Endothelial cell of umbilical vein (primary cell): ENCODE data around the gene TRAF3. TPM values are rescaled to one million over a fixed set of nuclear protein-coding genes. Genes with fewer than 3 reads are reported as not detected.
"Not testable (repeated sequence)": the region's sequence is repeated elsewhere in the genome, so short reads cannot be mapped to it uniquely, and the experiment has no call there.

Experiments
- BruUV-seq: library from RNA; stranded (reverse); fragments of 400-500 nt; replicated peaks from 2 replicates; lab custom pipeline; 2021; lab: Mats Ljungman, UMichigan
- CTCF ChIA-PET: fragments of 300-600, 350-600 bp; sonication (Branson Sonifier 250); formaldehyde crosslinking; loops from one replicate; lab custom pipeline; 2021; ENCODE audit warnings: antibody characterized with exemption, inconsistent platforms; lab: Charles Lee
- POLR2A ChIA-PET: fragments of 300-600, 350-600 bp; sonication (Branson Sonifier 250); formaldehyde crosslinking; loops from one replicate; lab custom pipeline; 2021; ENCODE audit warnings: antibody characterized with exemption, inconsistent platforms; lab: Charles Lee
- DNase-seq: peaks from one replicate; pipeline ENCODE4 v3.0.0-alpha.2; 2011; ENCODE audit warnings: low read depth, low spot score
- FAIRE-seq: peaks from 2 replicates; lab custom pipeline; 2011; peaks lifted over from hg19 to GRCh38; lab: Jason Lieb, UNC
- H2AFZ ChIP-seq: 2 replicates; pipeline ENCODE4 v1.6.0; 2012; ENCODE audit warnings: low read depth, low read length, control low read depth, inconsistent platforms
- H3K27ac ChIP-seq: 2 replicates; pipeline ENCODE4 v1.5.1; 2011; ENCODE audit warnings: low read depth, mild to moderate bottlenecking, control low read depth, low read length, moderate library complexity; ENCODE audit not compliant: insufficient read depth
- H3K27me3 ChIP-seq, 2 experiments: 2 replicates each; pipeline versions ENCODE4 v1.6.0 to v1.6.1; 2011; ENCODE audit warnings: low read length in 2 of 2, mixed read lengths in 1 of 2; ENCODE audit not compliant: control insufficient read depth in 2 of 2, insufficient read depth in 2 of 2
- H3K36me3 ChIP-seq, 2 experiments: 2 replicates in 1 of 2; 3 replicates in 1 of 2; pipeline ENCODE4 v1.5.1; 2011; ENCODE audit warnings: low read length in 2 of 2, mild to moderate bottlenecking in 1 of 2, moderate library complexity in 1 of 2; ENCODE audit not compliant: control insufficient read depth in 2 of 2, insufficient read depth in 2 of 2; ENCODE audit errors: extremely low read depth in 1 of 2
- H3K4me1 ChIP-seq: 3 replicates; pipeline ENCODE4 v1.5.1; 2011; ENCODE audit warnings: mild to moderate bottlenecking, low read length; ENCODE audit not compliant: control insufficient read depth, insufficient read depth; ENCODE audit errors: extremely low read depth
- H3K4me2 ChIP-seq: 2 replicates; pipeline ENCODE4 v1.6.1; 2011; ENCODE audit warnings: low read length, control low read depth, mixed read lengths; ENCODE audit not compliant: insufficient read depth
- H3K4me3 ChIP-seq, 3 experiments: fragments of 200-600 bp in 1 of 3; sonication (generic), shearing (Covaris generic) in 1 of 3; replicated peaks in 1 of 3; 2 replicates each; pipeline ENCODE4 v1.5.1; 2011 to 2016; ENCODE audit warnings: control low read depth in 3 of 3, low read length in 3 of 3, mild to moderate bottlenecking in 2 of 3, inconsistent platforms in 1 of 3, low read depth in 1 of 3, moderate library complexity in 1 of 3; ENCODE audit not compliant: insufficient read depth in 1 of 3
- H3K79me2 ChIP-seq: 2 replicates; pipeline ENCODE4 v1.6.0; 2012; ENCODE audit warnings: low read length, inconsistent platforms; ENCODE audit not compliant: control insufficient read depth, insufficient read depth
- H3K9ac ChIP-seq: replicated peaks from 2 replicates; pipeline ENCODE3; 2011; ENCODE audit warnings: low read length, control low read depth; ENCODE audit not compliant: insufficient read depth; ENCODE audit errors: extremely low read depth
- H3K9me1 ChIP-seq: replicated peaks from 3 replicates; pipeline ENCODE4 v1.6.0; 2011; ENCODE audit warnings: mild to moderate bottlenecking, low read length; ENCODE audit not compliant: control insufficient read depth, insufficient read depth; ENCODE audit errors: extremely low read depth
- H3K9me3 ChIP-seq: replicated peaks from 2 replicates; pipeline ENCODE4 v1.5.1; 2012; ENCODE audit warnings: low read length, inconsistent platforms; ENCODE audit not compliant: control insufficient read depth, insufficient read depth
- H4K20me1 ChIP-seq: replicated peaks from 2 replicates; pipeline ENCODE3; 2011; ENCODE audit warnings: mild to moderate bottlenecking, low read length; ENCODE audit not compliant: control insufficient read depth, insufficient read depth; ENCODE audit errors: extremely low read depth
- EZH2 ChIP-seq: IDR thresholded peaks from 2 replicates; pipeline ENCODE4 v1.6.1; 2012; ENCODE audit warnings: borderline replicate concordance, low read depth, mild to moderate bottlenecking, moderate library complexity, low read length, inconsistent platforms; ENCODE audit not compliant: severe bottlenecking
- FOS ChIP-seq: IDR thresholded peaks from 2 replicates; pipeline ENCODE4 v1.6.1; 2011; ENCODE audit warnings: mild to moderate bottlenecking, low read length, moderate library complexity, borderline replicate concordance; ENCODE audit not compliant: insufficient read depth
- GATA2 ChIP-seq: IDR thresholded peaks from 2 replicates; pipeline ENCODE4 v1.7.0; 2011; ENCODE audit warnings: low read depth, mild to moderate bottlenecking, moderate library complexity, mixed read lengths, low read length; ENCODE audit not compliant: insufficient read length, insufficient read depth
- JUN ChIP-seq: IDR thresholded peaks from 2 replicates; pipeline ENCODE4 v1.6.1; 2011; ENCODE audit warnings: borderline replicate concordance, low read depth; ENCODE audit not compliant: insufficient read length, insufficient read depth
- MAX ChIP-seq: IDR thresholded peaks from 2 replicates; pipeline ENCODE4 v1.6.1; 2011; ENCODE audit not compliant: insufficient read depth, insufficient read length
- MYC ChIP-seq: IDR thresholded peaks from one replicate; pipeline ENCODE4 v1.6.1; 2011; ENCODE audit warnings: mild to moderate bottlenecking, low read depth, low read length
- POLR2A ChIP-seq: IDR thresholded peaks from 2 replicates; pipeline ENCODE4 v1.6.1; 2012; ENCODE audit warnings: low read depth, mild to moderate bottlenecking, control low read depth, low read length
- POLR2AphosphoS5 ChIP-seq: IDR thresholded peaks from 2 replicates; pipeline ENCODE4 v1.6.1; 2012; ENCODE audit warnings: low read depth, mild to moderate bottlenecking, control low read depth, low read length, moderate library complexity; ENCODE audit not compliant: insufficient read depth
- dilution Hi-C: fragments of 300-500 bp; cut with MboI; formaldehyde crosslinking; loops from one replicate; pipeline ENCODE4 v1.15.0; 2019; ENCODE audit warnings: low sequenced_read_pairs; ENCODE audit not compliant: extremely low pct_ligation_motif_present
- intact Hi-C: fragments of 100-400 bp; cut with micrococcal nuclease; formaldehyde crosslinking; loops from one replicate; pipeline ENCODE4 v1.10.0; 2022
- polyA plus RNA-seq, 4 experiments: library from polyadenylated mRNA; depleted of rRNA in 3 of 4; stranded (reverse) in 3 of 4; unstranded in 1 of 4; fragments of >200 nt; gene quantifications; 2 replicates each; pipeline versions ENCODE4 v1.2.1 to v1.2.3, GENCODE V29; 2011 to 2012; ENCODE audit warnings: missing spikeins in 1 of 4
- total RNA-seq: library from RNA; stranded (reverse); gene quantifications from 2 replicates; pipeline ENCODE4 v1.2.3, GENCODE V29; 2021
- TF ChIP-seq, protein P1 (sequence below), 2 donors: IDR thresholded peaks; 1 replicate in 1 of 2; 2 replicates in 1 of 2; pipeline ENCODE4 v1.5.1; 2011; ENCODE audit warnings: low read length in 2 of 2, mild to moderate bottlenecking in 2 of 2, moderate library complexity in 2 of 2, control low read depth in 1 of 2, inconsistent platforms in 1 of 2, low read depth in 1 of 2; ENCODE audit not compliant: insufficient read depth in 1 of 2; ENCODE audit errors: extremely low read depth in 1 of 2

The TRAF3 gene
- total and polyA plus RNA-seq, 2 donors (not counting 3 experiments of a cell fraction or from before 2014, with no cell fraction given) = 14.4 to 27.6 TPM

DNA sequence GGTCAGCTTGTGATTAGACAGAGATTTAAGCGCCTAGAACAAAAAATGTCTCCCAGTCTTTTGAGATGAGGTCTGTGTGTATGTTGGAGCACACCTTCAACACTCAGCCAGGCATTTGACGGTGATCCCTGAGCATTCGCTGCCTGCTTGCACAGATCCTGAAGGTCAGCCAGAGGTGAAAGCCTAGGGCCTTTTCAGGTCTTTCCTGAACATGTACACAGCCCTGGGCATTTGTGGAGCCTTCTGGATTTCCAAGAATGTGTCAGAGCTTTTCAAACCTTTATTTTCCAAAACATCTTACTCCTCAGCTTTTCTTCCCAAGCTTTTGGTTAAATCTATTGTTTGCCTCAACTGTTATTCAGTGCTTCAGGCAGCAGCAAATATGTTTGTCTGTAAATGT is 86.1 kb downstream of the TRAF3 start:
- no peak for DNase-seq
- Histone ChIP-seq H3K79me2 (no peaks in the 10 kb centered on the region), H2AFZ (no peak overlapping the region), H3K4me3 (no peak overlapping the region), H3K9me1 (no peaks in the 10 kb centered on the region), H3K4me1 (no peaks in the 10 kb centered on the region), H3K9ac (no peak overlapping the region), H3K27me3 (no peaks in the 10 kb centered on the region), H3K27ac (no peak overlapping the region), H3K4me2 (no peak overlapping the region), H3K9me3 (no peaks in the 10 kb centered on the region), H4K20me1 (no peaks in the 10 kb centered on the region), H3K36me3 (peaks cover 0 to 1% of the 10 kb centered on the region in 2 experiments)
- POLR2A ChIA-PET = no interaction called here
- intact Hi-C loops (no loop called here), dilution Hi-C loops (no loop called here)
- TF ChIP-seq JUN (no peak), EZH2 (no peak), MYC (no peak), POLR2A (no peak), POLR2AphosphoS5 (no peak), FOS (no peak), MAX (no peak), GATA2 (no peak)
- TF ChIP-seq, protein P1, sequence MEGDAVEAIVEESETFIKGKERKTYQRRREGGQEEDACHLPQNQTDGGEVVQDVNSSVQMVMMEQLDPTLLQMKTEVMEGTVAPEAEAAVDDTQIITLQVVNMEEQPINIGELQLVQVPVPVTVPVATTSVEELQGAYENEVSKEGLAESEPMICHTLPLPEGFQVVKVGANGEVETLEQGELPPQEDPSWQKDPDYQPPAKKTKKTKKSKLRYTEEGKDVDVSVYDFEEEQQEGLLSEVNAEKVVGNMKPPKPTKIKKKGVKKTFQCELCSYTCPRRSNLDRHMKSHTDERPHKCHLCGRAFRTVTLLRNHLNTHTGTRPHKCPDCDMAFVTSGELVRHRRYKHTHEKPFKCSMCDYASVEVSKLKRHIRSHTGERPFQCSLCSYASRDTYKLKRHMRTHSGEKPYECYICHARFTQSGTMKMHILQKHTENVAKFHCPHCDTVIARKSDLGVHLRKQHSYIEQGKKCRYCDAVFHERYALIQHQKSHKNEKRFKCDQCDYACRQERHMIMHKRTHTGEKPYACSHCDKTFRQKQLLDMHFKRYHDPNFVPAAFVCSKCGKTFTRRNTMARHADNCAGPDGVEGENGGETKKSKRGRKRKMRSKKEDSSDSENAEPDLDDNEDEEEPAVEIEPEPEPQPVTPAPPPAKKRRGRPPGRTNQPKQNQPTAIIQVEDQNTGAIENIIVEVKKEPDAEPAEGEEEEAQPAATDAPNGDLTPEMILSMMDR (IDR thresholded peaks at IDR 0.05; ENCODE audit: extremely low read depth in 1 of 2, insufficient read depth in 1 of 2, low read depth in 1 of 2, low read length in 2 of 2) = no peak
- CTCF ChIA-PET = no interaction called here
- BruUV-seq = no TSS peak
- FAIRE-seq = no peak

GRCh38 chr14:102865916-102866315 is 88.7 kb downstream of the TRAF3 start:
- H3K4me2 ChIP-seq, H3K36me3 ChIP-seq, H3K27ac ChIP-seq, BruUV-seq, H3K9ac ChIP-seq, POLR2A ChIA-PET, H3K27me3 ChIP-seq, H3K9me1 ChIP-seq, FAIRE-seq, H2AFZ ChIP-seq, H3K9me3 ChIP-seq, CTCF ChIA-PET, H3K4me3 ChIP-seq, dilution Hi-C loops, H4K20me1 ChIP-seq, intact Hi-C loops, DNase-seq, H3K4me1 ChIP-seq, H3K79me2 ChIP-seq: not testable (repeated sequence)
